Calu3 (cell line): ENCODE data around the gene OR52E5. TPM values are rescaled to one million over a fixed set of nuclear protein-coding genes. Genes with fewer than 3 reads are reported as not detected.

Experiments used
- BruUV-seq: library from RNA; stranded (reverse); fragments of 400-500 nt; replicated peaks from 2 replicates; lab custom pipeline; 2021; lab: Mats Ljungman, UMichigan
- CTCF ChIA-PET: fragments of 300-600 bp; sonication (Branson Sonifier 250); formaldehyde crosslinking; loops from one replicate; lab custom pipeline; 2022; ENCODE audit warnings: antibody characterized with exemption; lab: Charles Lee
- DNase-seq: peaks from one replicate; pipeline ENCODE4 v3.0.0; 2022
- H3K27ac Mint-ChIP-seq: one replicate; pipeline ENCODE4 v1.8.0; 2022; ENCODE audit warnings: mixed read lengths; ENCODE audit not compliant: unreplicated experiment
- H3K27me3 Mint-ChIP-seq: one replicate; pipeline ENCODE4 v1.8.0; 2022; ENCODE audit warnings: mixed read lengths; ENCODE audit not compliant: unreplicated experiment
- H3K36me3 Mint-ChIP-seq: one replicate; pipeline ENCODE4 v1.8.0; 2022; ENCODE audit warnings: mild to moderate bottlenecking, moderate library complexity, mixed read lengths; ENCODE audit not compliant: insufficient read depth, unreplicated experiment
- H3K4me1 Mint-ChIP-seq: one replicate; pipeline ENCODE4 v1.8.0; 2022; ENCODE audit warnings: mild to moderate bottlenecking, low read depth, mixed read lengths; ENCODE audit not compliant: unreplicated experiment
- H3K4me3 Mint-ChIP-seq: one replicate; pipeline ENCODE4 v1.8.0; 2022; ENCODE audit warnings: mild to moderate bottlenecking, low read depth, moderate library complexity, mixed read lengths; ENCODE audit not compliant: unreplicated experiment
- H3K9me3 Mint-ChIP-seq: one replicate; pipeline ENCODE4 v1.8.0; 2022; ENCODE audit warnings: low read depth, mixed read lengths; ENCODE audit not compliant: unreplicated experiment
- intact Hi-C: fragments of 100-400 bp; cut with micrococcal nuclease; formaldehyde crosslinking; loops from one replicate; pipeline ENCODE4 v1.10.0; 2022; ENCODE audit not compliant: unreplicated experiment
- total RNA-seq: library from RNA; stranded (reverse); gene quantifications from 2 replicates; pipeline ENCODE4 v1.2.3, GENCODE V29; 2022
- TF ChIP-seq, protein P1 (sequence below): fragments of 200-600 bp; IDR thresholded peaks from one replicate; pipeline ENCODE4 v1.8.0; 2022; ENCODE audit warnings: antibody characterized with exemption; ENCODE audit not compliant: unreplicated experiment

The OR52E5 gene
- total RNA-seq, 1 experiment from 2014 or later, result not detected

DNA sequence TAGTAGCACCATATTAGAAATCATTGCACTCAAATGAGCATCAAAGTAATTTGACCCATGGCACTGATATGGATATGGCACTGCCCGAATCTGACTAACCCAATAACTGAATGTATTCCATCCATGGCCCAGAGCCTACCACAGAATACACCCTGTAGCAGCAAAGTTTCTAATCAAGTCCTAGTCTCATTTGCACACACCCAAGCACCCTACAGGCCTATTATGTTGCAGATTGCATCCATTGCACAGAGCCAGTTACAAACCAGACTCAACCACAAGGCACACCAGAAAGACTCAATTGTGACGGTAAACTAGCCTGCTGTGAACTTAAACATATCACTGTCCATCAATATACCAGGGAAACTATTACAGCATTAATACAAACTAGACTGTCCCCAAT, 6.5 kb downstream of the OR52E5 start:
- intact Hi-C loops, result loop anchor here (10.0 kb wide), 2 partner anchors 425 to 695 kb away; partner anchors contain the start of gene OR51V1
- no peaks in the 10 kb centered on the region for H3K4me1 Mint-ChIP-seq
- no peak overlapping the region for H3K4me3 Mint-ChIP-seq
- H3K27ac Mint-ChIP-seq, result no peak overlapping the region
- CTCF ChIA-PET, result no interaction called here
- BruUV-seq, result no TSS peak
- no peaks in the 10 kb centered on the region for H3K27me3 Mint-ChIP-seq
- DNase-seq, result no peak
- H3K9me3 Mint-ChIP-seq, result no peaks in the 10 kb centered on the region
- TF ChIP-seq, protein P1, sequence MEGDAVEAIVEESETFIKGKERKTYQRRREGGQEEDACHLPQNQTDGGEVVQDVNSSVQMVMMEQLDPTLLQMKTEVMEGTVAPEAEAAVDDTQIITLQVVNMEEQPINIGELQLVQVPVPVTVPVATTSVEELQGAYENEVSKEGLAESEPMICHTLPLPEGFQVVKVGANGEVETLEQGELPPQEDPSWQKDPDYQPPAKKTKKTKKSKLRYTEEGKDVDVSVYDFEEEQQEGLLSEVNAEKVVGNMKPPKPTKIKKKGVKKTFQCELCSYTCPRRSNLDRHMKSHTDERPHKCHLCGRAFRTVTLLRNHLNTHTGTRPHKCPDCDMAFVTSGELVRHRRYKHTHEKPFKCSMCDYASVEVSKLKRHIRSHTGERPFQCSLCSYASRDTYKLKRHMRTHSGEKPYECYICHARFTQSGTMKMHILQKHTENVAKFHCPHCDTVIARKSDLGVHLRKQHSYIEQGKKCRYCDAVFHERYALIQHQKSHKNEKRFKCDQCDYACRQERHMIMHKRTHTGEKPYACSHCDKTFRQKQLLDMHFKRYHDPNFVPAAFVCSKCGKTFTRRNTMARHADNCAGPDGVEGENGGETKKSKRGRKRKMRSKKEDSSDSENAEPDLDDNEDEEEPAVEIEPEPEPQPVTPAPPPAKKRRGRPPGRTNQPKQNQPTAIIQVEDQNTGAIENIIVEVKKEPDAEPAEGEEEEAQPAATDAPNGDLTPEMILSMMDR, result no peak
- H3K36me3 Mint-ChIP-seq, result no peaks in the 10 kb centered on the region

DNA sequence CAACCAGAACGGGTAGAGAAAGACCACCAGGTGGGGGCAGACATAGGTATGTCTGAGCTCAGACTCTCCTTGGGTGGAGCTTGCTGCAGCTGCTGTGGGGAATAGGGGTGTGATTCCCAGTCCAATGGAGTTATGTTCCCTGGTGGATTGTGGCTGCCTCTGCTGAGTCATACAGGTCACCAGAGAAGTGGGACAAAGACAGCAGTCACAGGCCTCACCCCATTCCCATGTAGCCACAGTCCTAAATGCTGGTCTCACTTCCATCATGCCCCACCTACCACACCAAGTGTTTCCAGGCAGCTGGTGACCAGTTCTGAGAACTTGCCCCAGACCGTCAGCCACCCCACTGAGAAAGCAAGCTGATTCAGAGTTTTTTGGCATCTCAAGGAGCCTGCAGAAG, 17.5 kb downstream of the OR52E5 start:
- TF ChIP-seq, protein P1, result no peak
- DNase-seq, result no peak
- intact Hi-C loops, result no loop called here
- CTCF ChIA-PET, result no interaction called here
- no peak overlapping the region for H3K27ac Mint-ChIP-seq
- H3K9me3 Mint-ChIP-seq, result peaks cover 14% of the 10 kb centered on the region
- no peaks in the 10 kb centered on the region for H3K27me3 Mint-ChIP-seq
- no TSS peak for BruUV-seq
- no peak overlapping the region for H3K4me3 Mint-ChIP-seq
- no peaks in the 10 kb centered on the region for H3K36me3 Mint-ChIP-seq
- H3K4me1 Mint-ChIP-seq, result no peaks in the 10 kb centered on the region

DNA sequence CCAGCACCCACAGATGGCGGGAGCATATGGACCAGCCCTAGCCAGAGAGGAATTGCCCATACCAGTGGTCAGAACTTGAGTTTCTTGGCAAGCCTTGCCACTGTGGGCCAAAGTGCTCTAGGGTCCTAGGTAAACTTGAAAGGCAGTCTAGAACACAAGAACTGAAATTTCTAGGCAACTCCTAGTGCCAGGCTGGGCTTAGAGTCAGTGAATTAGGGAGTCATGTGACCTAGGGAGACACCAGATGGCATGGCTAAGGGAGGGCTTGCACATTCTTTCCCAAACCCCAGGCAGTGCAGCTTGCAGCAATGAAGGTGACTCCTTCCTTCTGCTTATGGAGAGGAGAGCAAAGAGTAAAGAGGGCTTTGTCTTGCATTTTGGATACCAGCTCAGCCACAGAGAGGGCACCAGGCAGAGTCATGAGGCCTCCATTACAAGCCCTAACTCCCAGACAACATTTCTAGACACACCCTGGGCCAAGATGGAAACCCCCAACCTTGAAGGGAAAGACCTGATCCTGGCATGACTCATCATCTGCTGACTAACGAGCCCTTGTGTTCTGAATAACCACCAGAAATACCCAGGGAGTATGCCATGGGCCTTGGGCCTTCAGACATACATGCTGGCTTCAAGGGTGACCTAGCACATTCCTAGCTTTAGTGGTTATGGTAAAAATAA, 29.9 kb downstream of the OR52E5 start:
- Mint-ChIP-seq H3K4me3 (no peak overlapping the region), H3K36me3 (no peaks in the 10 kb centered on the region), H3K27ac (no peak overlapping the region), H3K4me1 (no peaks in the 10 kb centered on the region), H3K27me3 (no peaks in the 10 kb centered on the region), H3K9me3 (peaks cover 16% of the 10 kb centered on the region)
- intact Hi-C loops, result no loop called here
- DNase-seq, result no peak
- BruUV-seq, result no TSS peak
- CTCF ChIA-PET, result no interaction called here
- TF ChIP-seq, protein P1, result no peak

DNA sequence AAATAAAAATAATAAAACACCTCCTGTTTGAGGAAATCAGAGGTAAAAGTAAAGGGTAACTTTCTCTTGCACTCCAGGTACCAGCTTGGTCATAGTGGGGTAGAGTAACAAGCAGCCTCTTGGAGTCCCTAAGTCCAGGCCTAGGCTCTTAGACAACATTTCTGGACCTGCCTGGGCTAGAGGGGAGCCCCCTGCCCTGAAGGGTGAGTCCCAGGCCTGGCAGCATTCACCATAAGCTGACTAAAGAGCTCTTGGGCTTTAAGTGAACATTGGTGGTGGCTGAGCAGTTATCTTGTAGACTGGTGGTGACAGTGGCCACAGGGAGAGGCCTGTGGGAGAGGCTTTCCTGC, 30.4 kb downstream of the OR52E5 start:
- Mint-ChIP-seq H3K27ac (no peak overlapping the region), H3K4me3 (no peak overlapping the region), H3K4me1 (no peaks in the 10 kb centered on the region), H3K27me3 (no peaks in the 10 kb centered on the region), H3K36me3 (no peaks in the 10 kb centered on the region), H3K9me3 (peaks cover 18% of the 10 kb centered on the region)
- no TSS peak for BruUV-seq
- DNase-seq, result no peak
- TF ChIP-seq, protein P1, result no peak
- intact Hi-C loops, result no loop called here
- CTCF ChIA-PET, result no interaction called here
